ENCODE data around the gene NAP1L5. TPM values are rescaled to one million over a fixed set of nuclear protein-coding genes. Genes with fewer than 3 reads are reported as not detected.

NAP1L5 gene
- total RNA-seq, 1 donor from 2014 or later: 5.6 TPM

GRCh38 chr4:88645994-88646393 lies 51.6 kb downstream of the NAP1L5 start:
- H3K27ac Mint-ChIP-seq: no peak overlapping the region
- no peaks in the 10 kb centered on the region for H3K27me3 Mint-ChIP-seq (ENCODE audit: low read depth)
- no peak for DNase-seq (ENCODE audit: low spot score)
- H3K9me3 Mint-ChIP-seq: no peaks in the 10 kb centered on the region
- no peaks in the 10 kb centered on the region for H3K4me1 Mint-ChIP-seq (ENCODE audit: low read depth)
- intact Hi-C loops (cut with micrococcal nuclease): no loop called here
- no peaks in the 10 kb centered on the region for H3K36me3 Mint-ChIP-seq (ENCODE audit: low read depth)
- no peak overlapping the region for H3K4me3 Mint-ChIP-seq (ENCODE audit: low read depth)

Other genes starting within 250 kb of the NAP1L5 start
- 8.4 and 10.2 TPM in 2 replicates for gene HERC5, start 240.7 kb downstream of the NAP1L5 start, total RNA-seq
- gene PYURF, start 174.1 kb downstream of the NAP1L5 start, total RNA-seq: 51.2 and 52.8 TPM in 2 replicates
- 18.9 and 22.1 TPM in 2 replicates for gene HERC3, start 105.3 kb downstream of the NAP1L5 start, total RNA-seq

Data from activated T-helper 2 cell treated with anti-CD3 and anti-CD28 coated beads, Interferon-gamma antibody, Interleukin-2, Interleukin-4, amounts not matched to agents 10 μg/mL and 5 μg/mL and 100 μg/mL, durations not matched to agents 14 hours and 24 hours and 36 hours (primary cell).